CD4-positive, alpha-beta T cell treated with Interleukin-12 subunit alpha and Interleukin-12 subunit beta, for 1 hour (primary cell): ENCODE results near the gene TUBA1A.
"Not testable (repeated sequence)": the region's sequence is repeated elsewhere in the genome, so short reads cannot be mapped to it uniquely, and the experiment has no call there.

Source experiments
- DNase-seq: peaks from one replicate; pipeline ENCODE4 v3.0.0-alpha.2; 2020

Gene TUBA1A

DNA sequence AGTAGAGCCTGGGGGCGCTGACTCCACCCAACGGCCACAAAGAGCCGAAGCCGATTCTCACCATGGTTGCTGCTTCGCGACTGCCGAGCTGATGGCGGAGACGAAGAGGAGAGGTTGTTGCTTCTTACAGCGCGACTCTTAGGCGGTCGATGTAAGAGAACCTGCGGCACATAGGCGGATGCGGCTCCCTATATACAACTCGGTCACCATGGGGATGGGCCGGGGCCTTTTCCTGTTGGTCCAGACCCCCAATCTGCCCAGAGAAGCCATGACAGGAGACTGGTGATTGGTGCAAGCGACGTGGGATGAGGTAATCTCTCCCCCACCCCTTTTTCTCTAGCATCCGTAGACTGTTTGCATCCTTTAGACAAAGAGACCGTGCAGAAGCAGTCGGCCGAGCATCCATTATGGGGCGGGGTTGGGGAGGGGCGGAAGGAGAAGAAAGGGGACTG is at the start of gene TUBA1A:
Gene TUBA1A, minus strand, starts transcription at position 165 of the 452 bp plus-strand sequence. Its CDS starts 101 bp downstream, at position 64.
- DNase-seq: peak; percentile 98

DNA sequence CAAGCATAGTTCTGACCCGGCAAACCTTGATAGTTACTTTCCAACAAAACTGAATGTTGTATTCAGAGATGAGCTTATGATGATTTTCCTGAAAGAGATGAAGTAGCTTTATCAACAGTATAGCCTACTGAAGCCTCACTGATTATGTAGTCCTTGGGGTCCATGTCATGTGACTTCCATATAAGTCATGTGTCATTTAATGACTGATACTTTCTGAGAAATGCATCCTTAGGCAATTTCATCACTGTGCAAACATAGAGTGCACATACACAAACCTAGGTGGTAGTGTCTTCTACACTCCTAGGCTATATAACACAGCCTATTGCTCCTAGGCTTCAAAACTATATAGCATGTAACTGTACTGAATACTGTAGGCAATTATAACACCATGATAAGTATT is 47.5 kb upstream of the TUBA1A start:
- no peak for DNase-seq

- DNase-seq: peak; percentile 35
These were observed 45.1 kb upstream of the TUBA1A start for GRCh38 chr12:49233842-49234526.

GRCh38 chr12:49232940-49233841 is 44.3 kb upstream of the TUBA1A start:
- no peak for DNase-seq

DNA sequence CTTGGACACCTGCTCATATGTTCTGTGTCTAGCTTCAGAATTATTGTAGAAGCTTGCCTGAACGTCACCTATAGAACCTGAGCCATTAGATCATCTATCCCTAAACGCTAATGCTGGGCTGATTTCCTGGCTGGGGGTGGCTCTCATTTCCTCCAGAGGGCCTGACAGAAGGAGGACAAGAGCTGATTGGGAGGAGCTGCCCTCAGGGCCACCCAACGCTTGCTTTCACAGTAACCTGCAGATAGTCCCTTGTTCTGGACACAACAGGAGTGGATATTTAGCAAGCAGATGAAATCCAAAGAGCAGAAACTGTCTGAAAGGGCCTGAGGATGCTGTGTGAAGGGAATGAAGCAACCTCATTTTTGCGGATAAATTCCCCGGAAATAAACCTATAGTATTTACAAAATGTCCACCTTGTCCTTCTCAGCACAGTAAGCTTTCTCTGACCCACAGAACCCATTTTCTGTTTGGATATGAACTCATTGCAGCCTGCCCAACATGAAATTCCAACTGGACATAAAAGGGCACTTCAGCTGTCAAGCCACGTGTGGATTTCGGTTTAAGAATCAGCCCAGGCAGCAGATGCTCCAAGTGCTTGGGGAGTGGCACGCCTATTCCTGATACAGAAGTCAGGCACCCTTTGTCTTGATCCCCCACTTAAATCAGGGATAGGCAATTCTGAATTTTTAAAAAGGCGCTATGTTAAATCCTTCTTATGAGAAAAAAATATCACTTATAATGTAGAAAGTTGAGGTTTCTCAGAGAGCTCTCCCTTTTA is 43.2 kb upstream of the TUBA1A start:
- no peak for DNase-seq

DNA sequence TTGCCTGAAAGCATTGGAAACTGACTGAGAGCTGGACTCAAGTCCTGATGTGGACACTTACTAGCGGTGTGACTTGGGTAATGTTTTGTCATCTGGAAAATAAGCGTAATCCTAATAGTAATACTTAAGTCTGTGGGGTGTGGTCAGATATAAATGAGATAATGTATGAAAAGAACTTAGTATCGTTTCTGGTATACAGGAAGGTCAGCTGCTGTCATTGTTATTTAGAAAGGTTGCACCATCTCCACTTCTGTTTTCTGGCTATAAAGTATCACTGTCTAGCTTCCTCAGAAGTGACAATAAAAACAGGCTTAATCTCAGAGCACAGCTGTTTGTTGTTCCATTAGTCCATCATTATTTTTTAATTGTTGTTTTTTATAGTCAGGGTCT is 41.9 kb upstream of the TUBA1A start:
- DNase-seq: no peak

- DNase-seq: no peak
These were observed 41.4 kb upstream of the TUBA1A start for GRCh38 chr12:49230176-49230804.

GRCh38 chr12:49228653-49229052 is 39.8 kb upstream of the TUBA1A start:
- DNase-seq: no peak

DNA sequence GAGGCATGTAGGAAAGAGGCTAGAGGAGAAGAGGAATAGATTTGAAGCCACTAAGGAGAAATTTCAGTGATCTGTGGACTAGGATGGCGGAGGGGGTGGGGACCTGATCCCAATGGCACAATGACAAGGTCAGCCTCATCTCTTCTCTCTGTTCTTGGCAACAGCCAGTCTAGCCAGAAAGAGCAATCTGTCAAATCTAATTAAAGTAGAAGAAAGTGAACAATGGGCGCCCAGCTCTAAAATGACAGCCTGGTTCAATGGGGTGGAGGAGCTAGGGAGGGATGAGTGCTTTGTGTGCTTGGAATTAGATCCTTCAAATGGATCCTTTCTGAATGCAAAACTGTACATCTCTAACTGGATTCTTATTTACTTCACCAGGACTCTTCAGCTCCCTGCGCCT is 38.8 kb upstream of the TUBA1A start:
- DNase-seq: no peak

GRCh38 chr12:49225576-49226166 is 36.8 kb upstream of the TUBA1A start:
- DNase-seq: no peak

GRCh38 chr12:49223590-49224369 is 34.9 kb upstream of the TUBA1A start:
- no peak for DNase-seq

- no peak for DNase-seq
These were observed 34.2 kb upstream of the TUBA1A start for GRCh38 chr12:49223122-49223521.

DNA sequence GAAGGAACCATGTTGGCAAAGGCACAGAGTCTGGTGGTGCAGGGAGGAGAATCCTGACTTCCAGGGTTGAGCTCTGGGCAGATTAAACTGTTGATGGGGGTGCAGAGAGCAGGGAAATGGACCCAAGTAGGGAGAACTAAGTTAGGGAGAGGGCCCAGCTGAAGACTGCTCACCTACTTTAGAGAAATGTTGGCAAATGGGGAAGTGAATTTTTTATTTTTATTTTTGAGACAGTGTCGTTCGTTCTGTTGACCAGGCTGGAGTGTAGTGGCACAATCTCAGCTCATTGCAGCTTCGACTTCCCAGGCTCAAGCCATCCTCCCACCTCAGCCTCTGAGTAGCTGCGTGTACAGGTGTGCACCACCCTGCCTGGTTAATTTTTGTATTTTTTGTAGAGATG is 32.1 kb upstream of the TUBA1A start:
- no peak for DNase-seq

DNA sequence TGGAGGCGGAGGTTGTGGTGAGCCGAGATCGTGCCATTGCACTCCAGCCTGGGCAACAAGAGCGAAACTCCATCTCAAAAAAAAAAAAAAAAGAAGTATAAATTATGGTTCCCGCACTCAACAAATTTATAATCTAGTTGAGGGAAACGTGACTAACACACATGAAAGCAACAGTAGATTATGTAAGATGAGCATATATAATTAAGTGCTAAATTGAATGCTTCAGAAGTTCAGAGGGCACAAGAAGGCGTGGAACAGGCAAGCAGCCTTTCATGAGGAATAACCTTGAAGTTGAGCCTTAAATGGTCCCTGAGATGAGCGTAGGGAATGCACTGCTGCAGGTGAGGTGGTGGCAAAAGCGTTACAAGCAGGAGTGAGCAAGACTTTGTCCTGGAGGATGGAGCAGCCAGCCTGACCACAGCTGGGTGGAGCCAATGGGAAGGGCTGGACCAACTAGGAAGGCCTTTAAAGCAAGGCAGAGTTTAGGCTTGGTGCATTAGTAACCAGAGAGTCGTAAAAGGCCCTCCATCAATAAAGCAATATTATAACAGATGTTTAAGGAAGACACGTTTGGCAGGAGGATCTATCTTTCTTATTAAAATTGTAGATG is 30.6 kb upstream of the TUBA1A start:
- DNase-seq: no peak

- no peak for DNase-seq
These were observed 23.7 kb upstream of the TUBA1A start for GRCh38 chr12:49212572-49212971.

DNA sequence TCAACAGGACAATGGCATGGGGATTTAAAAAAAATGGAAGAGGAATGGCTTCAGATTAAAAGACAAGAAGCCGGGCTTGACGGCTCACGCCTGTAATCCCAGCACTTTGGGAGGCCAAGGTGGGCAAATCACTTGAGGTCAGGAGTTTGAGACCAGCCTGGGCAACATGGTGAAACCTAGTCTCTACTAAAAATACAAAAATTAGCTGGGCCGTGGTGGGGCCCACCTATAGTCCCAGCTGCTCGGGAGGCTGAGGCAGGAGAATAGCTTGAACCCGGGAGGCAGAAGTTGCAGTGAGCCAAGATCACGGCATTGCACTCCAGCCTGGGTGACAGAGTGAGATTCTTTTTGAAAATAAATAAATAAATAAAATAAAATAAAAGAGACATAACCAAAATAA is 21.8 kb upstream of the TUBA1A start:
- DNase-seq: not testable (repeated sequence)

GRCh38 chr12:49208676-49209075 is 19.8 kb upstream of the TUBA1A start:
- no peak for DNase-seq

- no peak for DNase-seq
These were observed 19.3 kb upstream of the TUBA1A start for GRCh38 chr12:49208146-49208545.

DNA sequence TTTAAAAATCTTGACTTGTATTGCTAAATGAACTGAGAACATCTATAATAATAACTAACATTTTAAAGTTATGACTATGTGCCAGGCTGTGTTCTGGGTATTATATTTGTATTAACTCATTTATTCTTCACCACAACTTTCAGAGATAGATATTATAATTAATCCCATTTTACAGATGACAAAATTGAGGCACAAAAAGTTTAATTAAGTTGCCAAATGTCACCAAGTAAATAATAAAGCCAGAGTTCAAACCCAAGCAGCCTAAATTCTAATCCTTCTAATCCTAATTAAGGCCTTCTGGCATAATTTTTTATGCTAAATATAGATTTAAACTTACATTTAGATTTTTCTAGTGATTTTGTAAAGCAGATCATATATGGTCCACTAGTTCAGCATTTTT is 17.5 kb upstream of the TUBA1A start:
- DNase-seq: no peak

DNA sequence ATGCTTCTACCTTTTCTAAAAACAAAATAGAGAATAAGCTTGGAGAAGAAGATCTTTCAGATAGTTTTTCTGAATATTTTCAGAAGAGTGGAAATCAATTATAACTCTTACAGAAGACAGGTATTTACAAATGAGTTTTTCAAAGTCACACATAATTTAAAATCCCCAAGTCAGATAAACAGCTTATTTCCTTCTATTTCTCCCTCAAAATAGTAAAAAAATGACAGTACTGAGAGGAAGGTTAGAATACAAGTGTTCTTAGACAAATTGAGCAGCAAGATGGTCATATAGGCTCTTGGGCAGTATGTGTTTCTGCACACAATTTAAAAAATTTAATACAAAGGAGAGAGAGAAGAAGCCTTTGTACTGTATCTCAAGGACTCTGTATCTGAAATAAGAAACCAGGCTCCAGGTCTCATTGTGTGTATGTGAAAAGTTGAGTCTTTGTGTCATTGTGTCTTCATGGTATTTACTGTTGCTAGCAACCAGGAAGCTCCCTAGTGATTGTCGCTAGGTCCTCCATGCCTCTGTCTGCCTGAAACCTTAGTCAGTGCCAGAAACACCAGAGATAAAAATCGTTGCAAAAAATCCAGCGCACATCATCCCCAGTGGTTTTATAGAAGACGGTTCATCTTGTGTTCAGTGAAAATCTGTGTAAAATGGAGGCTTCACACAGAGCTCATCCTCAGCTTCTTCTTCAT is 12.9 kb upstream of the TUBA1A start:
- DNase-seq: peak; percentile 39
